G401.6 (cell line): Measurements from ENCODE around the gene SPATS2L.

Source experiments
- FAIRE-seq: peaks from 2 replicates; lab custom pipeline; 2012; peaks lifted over from hg19 to GRCh38; lab: Jason Lieb, UNC

Gene SPATS2L

GRCh38 chr2:200297989-200298388 lies 8.5 kb upstream of the SPATS2L start:
- no peak for FAIRE-seq

GRCh38 chr2:200298816-200299215 lies 7.7 kb upstream of the SPATS2L start:
- no peak for FAIRE-seq

GRCh38 chr2:200300065-200300464 lies 6.4 kb upstream of the SPATS2L start:
- no peak for FAIRE-seq

GRCh38 chr2:200300638-200301314 lies 5.7 kb upstream of the SPATS2L start:
- FAIRE-seq = no peak

GRCh38 chr2:200301953-200302858 lies 4.3 kb upstream of the SPATS2L start:
- FAIRE-seq = no peak

GRCh38 chr2:200302940-200303727 lies 3.4 kb upstream of the SPATS2L start:
- no peak for FAIRE-seq

- FAIRE-seq = no peak
These were observed 697 bp upstream of the SPATS2L start for GRCh38 chr2:200305797-200306195.

GRCh38 chr2:200306931-200307723 lies 634 bp downstream of the SPATS2L start:
- no peak for FAIRE-seq

GRCh38 chr2:200307724-200308545 lies 1.4 kb downstream of the SPATS2L start:
- no peak for FAIRE-seq

GRCh38 chr2:200308546-200309295 lies 2.2 kb downstream of the SPATS2L start:
- no peak for FAIRE-seq

GRCh38 chr2:200309296-200310049 lies 3.0 kb downstream of the SPATS2L start:
- no peak for FAIRE-seq

- no peak for FAIRE-seq
These were observed 4.1 kb downstream of the SPATS2L start for GRCh38 chr2:200310545-200310971.

- no peak for FAIRE-seq
These were observed 4.6 kb downstream of the SPATS2L start for GRCh38 chr2:200311139-200311538.

- no peak for FAIRE-seq
These were observed 8.6 kb downstream of the SPATS2L start for GRCh38 chr2:200314976-200315567.

GRCh38 chr2:200317975-200318374 lies 11.5 kb downstream of the SPATS2L start:
- no peak for FAIRE-seq

- FAIRE-seq = no peak
These were observed 12.5 kb downstream of the SPATS2L start for GRCh38 chr2:200318940-200319435.

- FAIRE-seq = no peak
These were observed 13.2 kb downstream of the SPATS2L start for GRCh38 chr2:200319548-200320337.

- no peak for FAIRE-seq
These were observed 13.9 kb downstream of the SPATS2L start for GRCh38 chr2:200320344-200320743.
